Trophoblast cell (in vitro differentiated cells and primary cell): ENCODE results near the gene COL4A2.

Source experiments
- DNase-seq, 2 donors: peaks; one replicate each; pipeline ENCODE4 v3.0.0-alpha.2; 2016
- H2AFZ ChIP-seq: 2 replicates; pipeline ENCODE4 v1.6.1; 2013; ENCODE audit warnings: low read length, moderate library complexity, mild to moderate bottlenecking; ENCODE audit not compliant: insufficient read depth, poor library complexity
- H2AK5ac ChIP-seq: 2 replicates; pipeline ENCODE4 v1.6.1; 2013; ENCODE audit warnings: mild to moderate bottlenecking, low read length
- H2BK120ac ChIP-seq: 2 replicates; pipeline ENCODE4 v1.6.1; 2013; ENCODE audit warnings: low read length, mild to moderate bottlenecking, moderate library complexity; ENCODE audit not compliant: insufficient read depth, poor library complexity
- H2BK12ac ChIP-seq: 2 replicates; pipeline ENCODE4 v1.6.1; 2013; ENCODE audit warnings: mild to moderate bottlenecking, low read length, moderate library complexity
- H2BK5ac ChIP-seq: 2 replicates; pipeline ENCODE4 v1.6.1; 2013; ENCODE audit warnings: low read length, low read depth, moderate library complexity, mild to moderate bottlenecking; ENCODE audit not compliant: poor library complexity
- H3K14ac ChIP-seq: 2 replicates; pipeline ENCODE4 v1.6.1; 2013; ENCODE audit warnings: mild to moderate bottlenecking, low read length
- H3K18ac ChIP-seq: 2 replicates; pipeline ENCODE4 v1.6.1; 2013; ENCODE audit warnings: mild to moderate bottlenecking, low read length
- H3K23ac ChIP-seq: 2 replicates; pipeline ENCODE4 v1.6.1; 2013; ENCODE audit warnings: low read length
- H3K27ac ChIP-seq: 2 replicates; pipeline ENCODE4 v1.5.1; 2013; ENCODE audit warnings: low read depth, mild to moderate bottlenecking, inconsistent platforms, low read length, moderate library complexity
- H3K27me3 ChIP-seq: 2 replicates; pipeline ENCODE4 v1.6.1; 2013; ENCODE audit warnings: inconsistent platforms, mild to moderate bottlenecking, low read length, moderate library complexity; ENCODE audit not compliant: insufficient read depth
- H3K36me3 ChIP-seq, 2 experiments: 1 replicate in 1 of 2; 2 replicates in 1 of 2; pipeline ENCODE4 v1.6.1; 2013; ENCODE audit warnings: low read length in 2 of 2, mild to moderate bottlenecking in 2 of 2, moderate library complexity in 1 of 2; ENCODE audit not compliant: insufficient read depth in 2 of 2, control insufficient read depth in 1 of 2
- H3K4ac ChIP-seq: 2 replicates; pipeline ENCODE4 v1.6.1; 2013; ENCODE audit warnings: low read depth, mild to moderate bottlenecking, low read length, moderate library complexity
- H3K4me1 ChIP-seq, 2 experiments: 1 replicate in 1 of 2; 2 replicates in 1 of 2; pipeline ENCODE4 v1.6.1; 2013; ENCODE audit warnings: low read length in 2 of 2, mild to moderate bottlenecking in 2 of 2, moderate library complexity in 1 of 2; ENCODE audit not compliant: insufficient read depth in 2 of 2, control insufficient read depth in 1 of 2
- H3K4me2 ChIP-seq: 2 replicates; pipeline ENCODE4 v1.6.1; 2013; ENCODE audit warnings: inconsistent platforms, mild to moderate bottlenecking, low read length, moderate library complexity
- H3K4me3 ChIP-seq: 2 replicates; pipeline ENCODE4 v1.5.1; 2013; ENCODE audit warnings: mild to moderate bottlenecking, low read depth, low read length, inconsistent platforms
- H3K79me1 ChIP-seq: one replicate; pipeline ENCODE4 v1.6.1; 2013; ENCODE audit warnings: low read length
- H3K79me2 ChIP-seq: 2 replicates; pipeline ENCODE4 v1.6.1; 2013; ENCODE audit warnings: low read length, mild to moderate bottlenecking; ENCODE audit not compliant: control insufficient read depth, insufficient read depth, poor library complexity
- H3K9ac ChIP-seq: 2 replicates; pipeline ENCODE4 v1.6.1; 2013; ENCODE audit warnings: mild to moderate bottlenecking, low read length
- H3K9me3 ChIP-seq: 2 replicates; pipeline ENCODE4 v1.6.1; 2013; ENCODE audit warnings: low read depth, mild to moderate bottlenecking, control low read depth, inconsistent platforms, low read length; ENCODE audit not compliant: insufficient read depth
- H4K12ac ChIP-seq: 2 replicates; pipeline ENCODE4 v1.6.1; 2013; ENCODE audit warnings: low read depth, mild to moderate bottlenecking, low read length, moderate library complexity
- H4K8ac ChIP-seq: 2 replicates; pipeline ENCODE4 v1.6.1; 2013; ENCODE audit warnings: low read depth, mild to moderate bottlenecking, low read length, moderate library complexity
- H4K91ac ChIP-seq: one replicate; pipeline ENCODE4 v1.6.1; 2013; ENCODE audit warnings: low read depth, mild to moderate bottlenecking, low read length, moderate library complexity
- WGBS: extraction: QIAGEN DNeasy Blood & Tissue Kit; methylation state at CpG from one replicate; pipeline ENCODE4 v1.1.7; 2013; ENCODE audit warnings: missing lambda C conversion rate; ENCODE audit not compliant: insufficient read length, insufficient coverage; ENCODE audit errors: extremely low coverage; 5-methylcytosine and 5-hydroxymethylcytosine counted together

The COL4A2 gene

DNA sequence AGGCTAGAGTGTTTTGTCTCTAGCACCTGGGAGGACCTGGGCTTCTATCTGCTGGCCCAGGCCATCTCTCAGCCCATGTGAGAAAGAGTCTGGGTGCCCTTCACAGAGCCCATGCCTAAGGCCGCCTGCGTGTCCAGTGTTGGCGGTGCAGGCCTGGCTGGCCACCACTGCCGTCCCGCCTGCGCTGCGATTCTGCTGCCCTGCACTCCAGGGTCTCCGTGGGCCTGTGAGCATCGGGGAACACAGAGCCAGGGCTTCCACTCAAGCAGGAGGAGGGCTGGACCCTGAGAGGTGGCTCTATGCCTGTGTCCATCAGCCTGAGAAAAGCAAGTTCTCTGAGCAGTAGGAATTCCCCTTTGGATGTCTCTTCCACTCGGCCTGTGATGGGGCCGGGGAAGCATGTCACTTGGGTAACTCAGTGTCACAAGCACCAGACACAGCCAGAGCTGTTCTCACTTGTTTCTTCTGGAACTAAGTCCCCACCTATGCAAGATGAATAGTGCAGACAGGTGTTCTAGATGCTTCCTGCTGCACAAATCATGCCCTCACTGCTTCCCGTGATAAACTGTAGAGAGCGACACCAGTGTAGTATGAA lies 160.5 kb downstream of the COL4A2 start:
- Histone ChIP-seq H2AK5ac (no peak overlapping the region), H3K4ac (no peak overlapping the region), H3K9me3 (no peaks in the 10 kb centered on the region), H3K4me2 (no peak overlapping the region), H4K8ac (no peak overlapping the region), H3K36me3 (peaks cover 73 to 90% of the 10 kb centered on the region in 2 experiments), H2AFZ (no peak overlapping the region), H4K12ac (no peak overlapping the region), H2BK12ac (no peak overlapping the region), H3K79me1 (no peaks in the 10 kb centered on the region), H2BK120ac (no peak overlapping the region), H3K18ac (no peak overlapping the region), H3K4me1 (no peaks in the 10 kb centered on the region), H3K27me3 (no peaks in the 10 kb centered on the region), H4K91ac (no peak overlapping the region), H3K79me2 (no peaks in the 10 kb centered on the region), H3K14ac (no peak overlapping the region), H3K23ac (no peak overlapping the region), H3K4me3 (no peak overlapping the region), H3K27ac (no peak overlapping the region), H3K9ac (no peak overlapping the region), H2BK5ac (no peak overlapping the region)
- WGBS: no CpG with 5 or more reads among the region's 13 CpGs
- DNase-seq: no peak

DNA sequence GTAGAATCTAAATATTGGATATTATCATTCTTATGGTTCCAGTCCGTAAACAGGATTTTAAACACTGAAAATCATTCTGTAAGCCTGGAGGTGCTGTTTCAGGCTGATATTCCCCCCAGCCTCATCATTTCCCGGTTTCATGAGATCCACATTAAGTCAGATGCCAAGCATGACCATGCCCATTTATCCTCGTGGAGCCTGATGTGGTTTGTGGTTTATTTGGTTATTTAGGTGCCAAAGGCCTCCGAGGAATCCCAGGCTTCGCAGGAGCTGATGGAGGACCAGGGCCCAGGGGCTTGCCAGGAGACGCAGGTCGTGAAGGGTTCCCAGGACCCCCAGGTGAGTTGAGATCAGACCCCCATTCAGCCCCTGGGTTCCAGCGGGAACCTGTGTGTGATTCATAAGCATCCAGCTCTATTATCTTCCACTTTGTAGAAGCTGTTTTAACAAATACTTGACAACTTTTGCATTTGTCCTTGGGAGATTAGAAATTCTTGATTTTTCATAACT lies 162.0 kb downstream of the COL4A2 start:
- Histone ChIP-seq H2AK5ac (no peak overlapping the region), H2BK5ac (no peak overlapping the region)

DNA sequence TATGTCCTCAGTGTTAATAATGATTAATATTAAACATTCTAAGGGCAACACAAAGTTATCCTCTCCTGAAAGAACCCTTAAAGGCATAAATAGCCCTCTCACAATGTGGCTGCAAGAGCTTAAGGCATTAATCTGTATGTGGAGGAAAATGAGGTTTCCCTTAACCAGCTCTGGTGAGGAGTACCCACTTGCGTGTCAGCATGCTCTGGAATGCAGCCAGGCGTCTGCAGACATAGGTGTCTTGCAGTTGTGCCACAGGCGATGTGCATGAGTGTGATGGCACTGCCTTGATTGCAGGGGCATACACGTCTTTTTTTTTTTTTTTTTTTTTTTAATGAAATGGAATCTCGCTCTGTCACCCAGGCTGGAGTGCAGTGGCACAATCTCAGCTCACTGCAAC lies 162.5 kb downstream of the COL4A2 start:
- Histone ChIP-seq H3K79me1 (no peaks in the 10 kb centered on the region), H2BK12ac (no peak overlapping the region), H4K12ac (no peak overlapping the region), H2AFZ (no peak overlapping the region), H3K9me3 (peaks cover 3% of the 10 kb centered on the region), H3K36me3 (peaks cover 79 to 90% of the 10 kb centered on the region in 2 experiments), H3K79me2 (no peaks in the 10 kb centered on the region), H3K23ac (no peak overlapping the region), H3K4me3 (no peak overlapping the region), H2AK5ac (no peak overlapping the region), H3K27ac (no peak overlapping the region), H2BK120ac (no peak overlapping the region), H3K14ac (no peak overlapping the region), H3K4ac (no peak overlapping the region), H4K8ac (no peak overlapping the region), H2BK5ac (no peak overlapping the region), H3K18ac (no peak overlapping the region), H3K27me3 (no peaks in the 10 kb centered on the region), H3K4me1 (peaks cover 0 to under 1% of the 10 kb centered on the region in 2 experiments), H4K91ac (no peak overlapping the region), H3K4me2 (no peak overlapping the region), H3K9ac (no peak overlapping the region)
- WGBS: no CpG with 5 or more reads among the region's 5 CpGs
- DNase-seq: peak in 1 of 2 donors; percentile 17

More for the DNA sequence above, 162.0 kb downstream of the COL4A2 start:
- H4K12ac ChIP-seq: no peak overlapping the region
- no CpG with 5 or more reads among the region's 8 CpGs for WGBS
- H3K79me2 ChIP-seq: no peaks in the 10 kb centered on the region
- no peak overlapping the region for H3K18ac ChIP-seq
- H2BK12ac ChIP-seq: no peak overlapping the region
- no peaks in the 10 kb centered on the region for H3K9me3 ChIP-seq
- no peaks in the 10 kb centered on the region for H3K27me3 ChIP-seq
- H3K27ac ChIP-seq: no peak overlapping the region
- H3K4me2 ChIP-seq: no peak overlapping the region
- no peak overlapping the region for H3K14ac ChIP-seq
- H3K4me3 ChIP-seq: no peak overlapping the region
- peaks cover 79 to 90% of the 10 kb centered on the region in 2 experiments for H3K36me3 ChIP-seq
- H3K23ac ChIP-seq: no peak overlapping the region
- H3K4ac ChIP-seq: no peak overlapping the region
- DNase-seq: no peak
- no peak overlapping the region for H2AFZ ChIP-seq
- H3K9ac ChIP-seq: no peak overlapping the region
- H4K8ac ChIP-seq: no peak overlapping the region
- H2BK120ac ChIP-seq: no peak overlapping the region
- H3K79me1 ChIP-seq: no peaks in the 10 kb centered on the region
- H3K4me1 ChIP-seq: no peaks in the 10 kb centered on the region
- H4K91ac ChIP-seq: no peak overlapping the region

DNA sequence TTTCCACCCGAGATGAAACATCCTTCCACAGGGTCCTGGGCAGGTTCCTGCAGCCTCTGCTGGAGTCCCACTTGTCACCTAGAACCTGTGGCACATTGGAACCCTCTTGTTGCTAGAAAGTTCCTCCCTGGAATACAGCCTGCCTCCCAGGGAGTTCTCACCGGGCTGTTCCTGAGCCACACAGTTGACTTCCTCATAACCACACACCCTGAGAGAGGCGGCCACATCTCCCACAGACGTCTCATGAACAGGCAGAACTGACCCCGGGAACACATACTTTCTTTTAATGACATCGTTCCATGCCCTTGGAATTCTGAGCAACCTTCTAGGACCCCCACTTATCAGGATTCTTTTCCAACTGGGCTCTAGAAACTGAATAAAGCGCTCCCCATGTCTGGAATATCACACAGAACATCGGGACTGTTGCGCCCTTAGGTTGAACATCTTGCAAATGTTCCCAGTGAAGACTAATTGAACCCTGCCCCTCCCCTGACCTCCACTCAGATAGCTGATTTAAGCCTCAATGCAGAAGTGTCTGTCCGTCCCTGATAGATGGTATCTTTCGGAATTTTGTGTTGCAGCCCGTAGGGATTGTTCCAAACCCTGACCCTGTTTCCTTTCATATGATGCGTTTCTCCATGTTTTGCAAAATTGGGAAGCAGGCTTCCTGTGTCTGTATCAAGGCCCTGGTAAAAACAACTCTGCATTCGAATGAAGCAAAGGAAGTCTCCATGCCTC lies 163.4 kb downstream of the COL4A2 start:
- no peak overlapping the region for H3K27ac ChIP-seq
- H3K14ac ChIP-seq: no peak overlapping the region
- no peak overlapping the region for H2BK120ac ChIP-seq
- no peak overlapping the region for H4K12ac ChIP-seq
- no peak overlapping the region for H2AFZ ChIP-seq
- no peak overlapping the region for H4K91ac ChIP-seq
- no peak for DNase-seq
- no peak overlapping the region for H2AK5ac ChIP-seq
- H3K4me1 ChIP-seq: peaks cover 0 to 5% of the 10 kb centered on the region in 2 experiments
- H3K9me3 ChIP-seq: peaks cover 7% of the 10 kb centered on the region
- no peak overlapping the region for H2BK12ac ChIP-seq
- H2BK5ac ChIP-seq: no peak overlapping the region
- H3K23ac ChIP-seq: no peak overlapping the region
- no peak overlapping the region for H3K4ac ChIP-seq
- no CpG with 5 or more reads among the region's 14 CpGs for WGBS
- H3K9ac ChIP-seq: no peak overlapping the region
- no peaks in the 10 kb centered on the region for H3K27me3 ChIP-seq
- no peak overlapping the region for H3K4me2 ChIP-seq
- H3K4me3 ChIP-seq: no peak overlapping the region
- no peaks in the 10 kb centered on the region for H3K79me1 ChIP-seq
- H3K36me3 ChIP-seq: peaks cover 78 to 90% of the 10 kb centered on the region in 2 experiments
- H4K8ac ChIP-seq: no peak overlapping the region
- H3K18ac ChIP-seq: no peak overlapping the region
- H3K79me2 ChIP-seq: no peaks in the 10 kb centered on the region
